HG02588 (cell line): Measurements from ENCODE around the gene ZFAND3.
"Not testable (repeated sequence)": the region's sequence is repeated elsewhere in the genome, so short reads cannot be mapped to it uniquely, and the experiment has no call there.

ENCODE experiments used
- ATAC-seq: cut with Tn5 transposase; IDR thresholded peaks from one replicate; pipeline ENCODE4 v1.9.1; 2021; ENCODE audit warnings: mild to moderate bottlenecking, moderate library complexity; ENCODE audit not compliant: unreplicated experiment

Gene ZFAND3

DNA sequence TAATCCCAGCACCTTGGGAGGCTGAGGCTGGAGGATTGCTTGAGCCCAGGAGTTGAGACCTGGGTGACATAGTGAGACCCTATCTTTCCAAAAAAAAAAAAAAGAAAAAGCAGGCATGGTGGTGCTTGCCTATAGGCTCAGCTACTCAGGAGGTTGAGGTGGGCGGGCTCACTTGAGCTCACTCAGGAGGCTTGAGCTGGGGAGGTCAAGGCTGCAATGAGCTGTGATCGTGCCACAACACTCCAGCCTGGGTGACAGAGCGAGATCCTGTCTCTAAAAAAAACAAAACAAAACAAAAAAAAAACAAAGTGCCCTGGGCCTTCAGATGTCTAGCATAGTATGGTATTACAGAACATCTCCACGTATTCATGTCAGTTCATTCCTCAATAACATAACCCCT, 42.9 kb downstream of the ZFAND3 start:
- ATAC-seq: no peak

DNA sequence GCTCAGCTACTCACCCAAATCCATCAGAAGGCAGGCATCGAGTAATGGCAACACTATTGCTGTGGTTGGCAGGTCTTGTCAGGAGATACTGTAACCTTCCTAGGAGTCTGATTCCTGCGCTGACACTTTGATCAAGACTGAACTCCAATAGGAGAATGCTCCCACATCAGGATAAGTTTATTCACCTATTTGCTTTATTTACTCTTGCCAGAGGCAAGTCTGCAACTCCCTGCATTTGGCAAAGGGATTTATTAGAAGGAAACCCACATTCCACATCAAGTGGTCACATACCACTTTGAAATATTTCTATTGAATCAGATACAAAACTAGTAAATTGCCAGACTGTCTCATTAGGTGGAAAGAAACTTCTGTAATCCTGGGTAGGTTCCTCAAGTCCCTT, 43.5 kb downstream of the ZFAND3 start:
- no peak for ATAC-seq

DNA sequence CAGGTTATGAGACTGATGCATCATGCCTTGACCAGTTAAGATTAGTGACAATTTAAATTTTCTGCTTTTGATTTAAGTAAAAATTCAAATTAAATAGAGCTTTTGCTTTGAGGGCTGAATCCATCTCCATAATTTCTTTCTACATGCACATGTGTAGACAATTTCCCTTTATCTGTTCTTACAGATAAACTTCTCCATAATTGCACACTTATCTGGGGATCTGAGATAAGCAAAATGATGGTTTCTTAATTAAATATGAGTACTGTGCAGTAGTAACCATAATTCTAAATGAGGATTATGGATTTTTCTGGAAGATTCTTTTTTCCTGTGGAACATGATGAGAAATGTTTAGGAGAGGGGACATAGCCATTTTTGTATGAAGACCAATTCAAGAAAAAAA, 44.7 kb downstream of the ZFAND3 start:
- ATAC-seq: no peak

DNA sequence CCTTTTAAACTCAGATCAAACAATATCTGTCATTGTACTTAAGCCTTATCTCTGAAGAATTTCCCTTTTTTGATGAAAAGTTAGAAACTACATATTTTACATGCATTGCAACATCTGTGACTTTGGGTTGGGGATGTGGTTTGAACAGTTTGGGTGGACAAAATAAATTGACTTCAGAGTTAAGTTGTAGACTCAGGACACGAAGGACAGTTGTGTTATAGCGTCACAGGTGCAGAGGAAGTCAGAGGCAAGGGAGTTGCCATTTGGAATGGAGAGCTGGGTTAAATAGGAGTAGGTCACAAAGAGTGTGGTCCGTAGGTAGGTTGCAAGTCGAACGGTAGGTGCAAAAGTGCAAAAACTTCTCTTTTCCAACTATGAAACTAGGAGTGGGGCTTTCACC, 46.0 kb downstream of the ZFAND3 start:
- no peak for ATAC-seq

DNA sequence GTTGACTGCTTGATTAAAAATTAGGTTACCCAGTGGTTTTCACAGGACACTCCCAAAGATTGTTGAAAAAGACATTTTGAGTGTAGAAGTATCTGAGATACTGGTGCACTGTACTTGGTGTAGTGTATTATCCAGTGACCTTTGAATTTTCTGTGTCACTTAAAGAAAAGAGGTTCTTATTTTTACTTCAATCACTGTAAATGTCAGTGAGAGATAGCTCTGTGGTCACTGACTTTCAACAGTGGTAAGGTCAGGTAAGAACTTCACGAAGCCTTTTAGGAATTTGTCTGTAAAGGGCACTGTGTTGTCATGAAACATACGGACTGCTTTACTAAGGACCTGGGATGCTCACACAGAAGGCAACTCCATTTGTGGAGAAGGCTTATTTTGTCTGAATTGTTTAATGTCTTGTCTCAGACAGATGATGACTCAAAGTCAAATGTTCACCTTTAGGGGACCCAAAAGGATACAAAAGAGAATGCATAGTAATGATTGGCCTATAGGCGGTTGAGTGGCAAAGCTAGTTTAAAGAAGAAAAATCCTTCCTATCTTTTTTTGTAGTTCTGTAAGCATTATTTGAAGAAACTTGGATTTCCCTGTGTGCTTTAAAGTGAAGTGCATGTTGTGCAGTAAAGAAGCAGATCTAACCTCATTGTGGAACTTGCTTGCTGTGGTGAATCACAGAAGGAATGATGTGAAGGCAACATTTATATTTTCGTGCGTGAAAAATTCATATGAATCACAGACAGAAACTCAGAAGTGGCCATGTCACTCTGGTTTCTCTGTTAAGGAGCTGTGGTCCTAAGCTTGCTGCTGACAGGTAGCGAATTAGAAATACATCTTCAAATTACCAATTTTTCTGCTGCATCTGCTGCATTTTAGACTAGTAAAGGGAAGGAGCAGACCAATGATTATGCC, 47.3 kb downstream of the ZFAND3 start:
- no peak for ATAC-seq

DNA sequence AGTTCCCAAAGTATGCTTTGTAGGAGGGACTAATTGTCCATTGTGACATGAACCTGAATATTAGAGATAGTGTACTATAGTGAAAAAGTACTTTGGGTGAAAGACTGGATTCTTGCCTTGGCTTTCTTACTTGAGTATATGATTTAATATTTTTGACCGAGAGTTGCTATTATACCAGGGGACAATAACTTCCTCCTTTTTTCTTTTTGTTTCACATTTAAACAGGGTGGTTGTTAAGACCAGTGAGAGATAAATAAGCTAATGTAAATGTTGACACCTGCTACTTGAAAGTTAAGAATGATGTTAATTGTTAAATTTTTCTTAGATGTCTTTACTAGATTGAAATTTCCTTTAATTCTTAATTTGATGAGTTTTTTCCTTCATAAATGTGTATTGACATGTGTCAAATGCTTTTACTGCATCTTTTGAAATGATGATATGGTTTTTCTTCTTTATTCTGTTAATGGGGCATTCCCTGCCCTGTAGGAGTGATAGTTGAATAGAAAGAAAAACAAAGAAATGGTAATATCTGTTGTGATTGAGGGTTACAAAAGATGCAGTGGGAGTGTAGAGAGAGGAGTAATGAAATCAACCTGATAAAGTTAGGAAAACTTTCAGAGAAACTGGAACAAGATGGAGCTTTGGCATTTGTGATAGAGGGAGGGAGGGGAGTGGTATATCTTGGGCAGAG, 48.4 kb downstream of the ZFAND3 start:
- no peak for ATAC-seq

DNA sequence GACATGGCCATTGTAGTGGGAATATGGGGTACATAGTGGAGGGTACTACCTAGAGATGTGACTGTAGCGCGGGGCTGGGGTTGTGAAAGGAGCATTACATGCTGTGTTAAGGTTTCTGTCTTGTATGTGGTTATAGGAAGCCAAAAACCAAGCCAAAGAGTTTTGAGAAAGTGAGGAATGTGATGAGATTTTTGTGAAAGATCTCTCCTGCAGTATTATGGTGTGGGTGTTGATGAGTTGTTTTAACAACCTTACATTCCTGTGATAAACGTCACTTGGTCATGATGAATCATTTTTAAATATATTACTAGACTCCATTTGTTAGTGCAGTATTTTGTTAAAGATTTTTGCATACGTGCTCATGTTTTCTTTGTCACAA, 48.9 kb downstream of the ZFAND3 start:
- no peak for ATAC-seq

DNA sequence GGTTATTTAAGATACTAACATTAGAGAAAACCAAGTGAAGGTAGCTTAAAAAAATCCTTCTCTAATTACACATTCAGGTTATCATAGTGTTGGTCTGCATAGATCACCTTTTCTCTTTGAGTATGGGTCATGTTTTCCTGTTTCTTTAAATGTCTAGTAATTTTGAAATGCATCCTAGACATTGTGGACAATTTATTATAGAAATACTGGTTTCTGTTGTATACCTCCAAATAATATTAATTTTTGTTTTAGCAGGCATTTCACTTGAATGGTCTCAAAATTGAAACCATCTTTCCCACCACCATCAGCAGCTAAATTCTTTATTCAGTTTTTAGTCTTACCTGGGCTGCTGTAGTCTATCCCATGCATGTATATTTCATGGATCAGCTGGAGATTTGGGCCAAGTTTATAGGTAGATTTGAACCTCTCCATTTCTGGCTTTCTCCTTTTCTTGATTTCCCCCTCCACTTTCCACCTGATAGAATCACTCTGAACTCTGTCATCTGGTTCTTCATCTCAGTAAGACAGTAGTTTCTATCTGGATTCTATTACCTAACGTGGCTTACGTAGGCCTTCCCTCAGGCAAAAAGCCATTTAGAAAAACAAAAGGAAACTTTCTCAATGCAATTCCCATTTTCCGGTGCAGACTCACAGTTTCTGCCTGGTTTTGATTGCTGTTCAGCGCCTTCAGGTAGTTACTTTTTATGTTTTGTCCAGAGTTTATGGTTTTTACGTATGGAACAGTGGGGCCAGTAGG, 52.3 kb downstream of the ZFAND3 start:
- no peak for ATAC-seq

DNA sequence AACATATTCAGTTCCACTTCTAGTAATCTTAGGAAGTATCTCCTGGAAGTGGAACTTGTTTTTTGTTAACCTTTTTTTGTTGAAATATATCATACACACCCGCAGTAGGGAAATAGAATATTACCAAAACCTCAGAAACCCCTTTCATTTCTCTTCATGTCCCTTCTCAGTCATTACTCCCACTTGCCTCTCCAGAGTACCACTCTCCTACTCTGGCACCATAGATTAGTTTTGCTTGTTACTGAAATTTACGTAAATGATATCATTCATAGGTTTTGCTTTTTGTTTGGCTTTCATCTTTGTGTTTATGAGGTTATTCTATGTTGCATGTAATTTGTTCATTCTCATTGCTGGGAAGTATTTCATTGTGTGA, 52.8 kb downstream of the ZFAND3 start:
- ATAC-seq: no peak

DNA sequence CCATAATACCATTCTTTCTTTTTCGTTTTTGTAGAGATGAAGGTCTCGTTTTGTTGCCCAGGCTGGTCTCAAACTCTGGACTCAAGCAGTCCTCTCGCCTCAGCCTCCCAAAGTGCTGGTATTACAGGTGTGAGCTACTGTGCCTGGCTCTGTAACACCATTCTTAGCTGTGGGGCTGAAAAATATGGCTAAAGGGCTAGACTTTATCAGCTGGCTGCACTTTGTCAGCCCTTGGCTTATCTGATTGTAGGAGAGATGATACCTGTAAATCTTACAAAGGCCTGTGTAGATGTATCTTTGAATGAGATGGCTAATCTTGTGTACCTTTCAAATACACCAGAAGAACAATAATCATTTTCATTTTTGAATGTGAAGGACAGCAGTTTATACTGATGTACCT, 55.2 kb downstream of the ZFAND3 start:
- ATAC-seq: no peak

DNA sequence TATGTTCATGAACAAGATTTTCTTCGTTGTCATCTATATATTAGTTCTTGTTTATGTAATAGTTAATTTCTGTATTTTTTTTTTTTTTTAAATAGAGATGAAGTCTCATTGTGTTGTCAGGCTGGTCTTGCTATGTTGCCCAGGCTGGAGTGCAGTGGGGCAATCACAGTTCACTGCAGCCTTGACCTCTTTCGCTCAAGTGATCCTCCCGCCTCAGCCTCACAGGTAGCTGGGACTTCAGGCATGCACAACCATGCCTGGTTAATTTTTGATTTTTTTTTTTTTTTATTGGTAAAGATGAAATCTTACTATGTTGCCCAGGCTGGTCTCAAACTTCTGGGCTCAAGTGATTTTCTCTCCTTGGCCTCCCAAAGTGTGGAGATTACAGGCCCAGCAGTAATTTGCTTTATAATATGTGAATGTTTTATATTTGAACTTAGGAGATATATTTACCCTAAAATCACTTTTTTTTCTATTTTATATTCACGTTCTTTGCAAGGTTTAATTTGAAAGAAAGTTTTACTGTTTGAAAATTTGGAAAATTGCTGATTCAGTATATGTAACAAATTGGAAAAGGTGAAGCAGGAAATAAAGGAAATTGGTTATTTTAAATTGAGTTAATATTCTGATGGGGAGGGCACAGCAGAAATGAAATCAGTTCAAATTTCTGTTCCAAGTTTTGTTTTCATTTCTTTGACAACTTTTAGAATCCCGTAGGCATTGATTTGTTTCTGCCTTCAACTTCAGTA, 56.2 kb downstream of the ZFAND3 start:
- no peak for ATAC-seq

DNA sequence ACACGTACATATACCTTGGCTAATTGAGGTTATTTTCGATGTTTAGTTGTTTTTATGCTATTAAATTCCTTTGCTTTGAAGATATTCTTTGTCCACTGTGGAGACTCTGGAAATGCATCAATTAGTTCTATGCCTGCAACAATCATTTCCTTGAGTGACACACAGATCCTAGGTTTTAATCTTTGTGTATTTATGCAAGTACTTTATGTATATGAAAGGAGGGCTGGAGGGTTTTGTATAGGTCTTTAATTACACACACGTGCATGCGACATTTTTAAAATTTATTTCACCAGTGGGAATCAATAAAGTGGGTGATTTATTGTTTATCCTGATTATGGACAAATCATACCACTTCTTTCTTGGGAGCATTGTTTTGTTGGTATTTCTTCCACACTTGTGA, 57.3 kb downstream of the ZFAND3 start:
- ATAC-seq: no peak

DNA sequence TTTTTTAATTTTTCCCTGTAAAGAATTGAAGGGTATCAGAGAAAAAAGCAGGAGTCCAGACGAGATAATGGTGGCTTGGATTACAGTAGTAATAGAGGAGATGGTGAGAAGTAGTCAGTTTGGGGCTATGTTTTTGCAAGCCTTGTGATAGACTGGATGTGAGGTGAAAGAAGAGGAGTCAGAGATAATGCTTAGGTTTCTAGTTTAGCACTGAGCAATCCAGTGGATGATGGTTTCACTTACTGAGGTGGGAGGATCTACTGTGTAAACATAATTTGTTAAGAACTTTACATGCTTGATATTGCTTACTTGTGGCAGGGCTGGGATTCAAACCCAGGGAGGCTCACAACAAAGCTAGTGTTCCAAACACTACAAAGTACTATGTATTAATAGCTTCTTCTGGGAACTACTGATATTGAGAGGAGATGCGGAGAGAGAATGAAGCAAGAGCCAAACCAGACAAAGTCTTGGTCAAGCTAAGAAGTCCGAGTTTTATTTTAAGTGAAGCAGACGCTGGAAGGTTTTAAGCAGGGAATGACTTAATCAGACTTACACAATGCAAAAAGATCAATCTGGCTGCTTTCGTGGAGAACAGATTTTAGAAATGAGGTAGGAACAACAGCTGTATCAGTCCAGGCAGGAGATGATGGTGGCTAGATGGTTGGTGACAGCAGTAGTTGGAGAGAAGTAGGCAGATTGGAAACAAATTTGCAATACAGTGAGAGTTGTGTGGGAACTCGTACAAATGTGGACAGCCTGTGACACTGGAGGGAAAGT, 58.0 kb downstream of the ZFAND3 start:
- ATAC-seq: no peak

DNA sequence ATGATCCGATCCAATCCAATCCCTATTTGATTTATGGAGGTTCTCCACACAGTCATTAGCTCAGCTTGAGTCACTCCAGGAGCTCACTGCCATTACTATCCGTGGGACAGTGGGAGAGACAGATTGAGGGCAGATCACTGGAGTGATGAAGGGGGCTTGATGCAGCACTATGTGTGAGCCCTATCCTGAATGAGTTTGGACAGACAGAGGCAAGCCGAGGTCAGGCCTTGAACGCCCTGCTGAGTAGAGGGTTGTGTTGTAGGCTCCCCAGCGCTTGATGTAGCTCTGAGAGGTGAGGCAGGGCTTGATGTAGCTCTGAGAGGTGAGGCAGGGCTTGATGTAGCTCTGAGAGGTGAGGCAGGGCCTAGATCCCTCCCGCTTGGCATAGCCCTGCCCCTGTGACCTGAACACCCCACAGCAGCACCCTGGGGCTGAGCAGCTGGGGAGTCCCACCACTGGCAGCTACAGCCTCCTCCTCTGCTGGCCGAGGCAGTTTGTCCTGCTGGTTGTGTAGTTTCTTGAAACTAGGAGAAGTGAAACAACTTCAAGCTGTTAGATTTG, 58.7 kb downstream of the ZFAND3 start:
- ATAC-seq: no peak

DNA sequence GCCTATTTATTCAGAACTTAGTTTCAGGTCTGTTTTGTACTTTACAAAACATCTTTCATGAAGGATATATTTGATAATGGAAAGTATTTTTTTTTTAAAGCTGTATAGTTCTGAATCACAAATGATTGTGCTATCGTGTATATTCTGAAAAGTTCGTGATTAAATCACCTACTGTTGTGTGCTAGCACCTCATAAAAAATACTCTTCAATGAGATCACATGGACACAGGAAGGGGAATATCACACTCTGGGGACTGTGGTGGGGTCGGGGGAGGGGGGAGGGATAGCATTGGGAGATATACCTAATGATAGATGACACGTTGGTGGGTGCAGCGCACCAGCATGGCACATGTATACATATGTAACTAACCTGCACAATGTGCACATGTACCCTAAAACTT, 61.1 kb downstream of the ZFAND3 start:
- not testable (repeated sequence) for ATAC-seq

DNA sequence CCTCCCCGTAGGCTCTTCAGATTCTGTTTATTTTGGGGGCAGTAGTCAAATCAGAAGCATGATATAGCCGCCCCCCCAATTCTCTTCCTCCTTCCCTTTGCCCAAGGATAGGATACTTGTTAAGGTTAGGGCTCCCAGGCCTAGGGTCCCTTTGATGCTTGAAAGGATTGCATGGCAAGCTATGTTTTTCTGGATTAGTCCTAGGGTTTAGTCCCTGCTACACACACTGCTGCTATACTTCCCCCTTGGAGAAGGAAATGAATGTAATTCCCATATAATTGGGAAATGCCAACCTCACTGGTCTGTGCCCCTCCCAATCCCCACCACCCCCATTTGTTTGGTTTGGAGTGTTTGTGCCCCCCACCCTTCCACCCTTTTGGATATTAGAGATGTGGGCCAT, 62.8 kb downstream of the ZFAND3 start:
- no peak for ATAC-seq

DNA sequence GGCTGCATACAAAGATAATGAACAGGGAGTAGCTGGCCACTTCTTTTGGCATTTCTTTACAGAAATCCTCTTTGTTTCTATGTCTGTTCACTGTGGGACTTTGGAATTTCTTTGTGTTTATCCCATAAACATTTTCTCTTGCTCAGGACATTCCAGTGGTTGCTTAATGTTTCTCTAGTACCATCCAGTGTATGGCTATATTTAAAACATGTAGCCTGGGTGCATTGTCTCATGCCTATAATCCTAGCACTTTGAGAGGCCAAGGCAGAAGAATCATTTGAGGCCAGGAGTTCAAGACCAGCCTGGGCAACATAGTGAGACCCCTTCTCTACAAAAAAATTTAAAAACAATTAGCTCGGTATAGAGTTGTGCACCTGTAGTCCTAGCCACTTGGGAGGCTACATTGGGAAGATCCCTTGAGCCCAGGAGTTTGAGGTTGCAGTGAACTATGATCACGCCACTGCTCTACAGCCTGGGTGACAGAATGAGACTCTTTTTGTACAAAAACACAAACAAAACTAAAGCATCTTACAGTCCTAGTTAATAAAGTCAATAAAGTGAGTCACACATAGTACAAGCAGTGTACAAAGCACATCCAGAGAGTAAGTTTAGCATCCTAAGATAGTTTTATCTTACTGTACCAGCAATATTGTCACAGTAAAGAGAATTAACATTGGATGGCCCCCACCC, 63.3 kb downstream of the ZFAND3 start:
- ATAC-seq: no peak

DNA sequence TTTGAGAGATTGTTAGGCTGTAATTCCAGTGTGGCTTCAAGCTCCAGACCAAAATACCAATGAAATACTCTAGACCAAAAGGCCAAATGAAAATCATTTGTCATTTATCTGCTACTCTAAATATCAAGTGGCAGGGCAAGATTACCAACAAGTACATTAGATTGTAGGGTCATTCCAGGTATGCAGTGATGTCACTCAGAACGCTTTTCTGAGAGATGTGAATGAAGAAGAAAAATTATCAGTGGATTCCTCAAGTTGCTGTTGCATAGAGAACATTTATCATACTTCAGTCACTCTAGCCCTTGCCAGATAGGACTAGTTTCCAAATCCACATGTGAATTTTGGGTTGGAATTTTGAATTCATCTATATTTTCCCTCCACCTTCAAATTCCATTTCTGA, 65.0 kb downstream of the ZFAND3 start:
- no peak for ATAC-seq

DNA sequence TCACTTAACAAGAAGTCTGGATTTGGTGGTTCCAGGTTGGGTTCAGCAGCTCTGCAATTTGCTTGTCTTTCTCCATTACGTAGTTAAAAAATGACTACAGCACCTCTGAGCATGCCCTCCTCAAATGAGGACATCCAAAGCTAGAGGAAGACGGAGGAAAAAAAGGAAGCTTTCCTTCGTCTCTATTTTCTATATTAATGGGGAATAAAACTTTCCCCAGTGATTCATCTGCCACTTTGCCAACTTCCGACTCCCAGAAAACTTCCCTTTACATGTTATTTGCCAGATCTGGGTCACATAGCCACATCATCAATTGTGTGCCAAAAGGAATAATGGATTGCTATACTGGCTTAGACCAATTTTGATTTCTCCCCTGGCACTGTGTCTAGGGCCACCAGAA, 69.5 kb downstream of the ZFAND3 start:
- no peak for ATAC-seq
